Activated naive CD4-positive, alpha-beta T cell treated with anti-CD3 and anti-CD28 coated beads for 36 hours (primary cell): Measurements from ENCODE around the gene LTB4R2. TPM values are rescaled to one million over a fixed set of nuclear protein-coding genes. Genes with fewer than 3 reads are reported as not detected.
A peak's percentile ranks its signal among the peaks of the same experiment; 100 is the strongest.
"Not testable (repeated sequence)": the region's sequence is repeated elsewhere in the genome, so short reads cannot be mapped to it uniquely, and the experiment has no call there.

Experiments used
- CTCF ChIA-PET: fragments of 350-600 bp; sonication (Branson Sonifier 250); formaldehyde crosslinking; loops from one replicate; lab custom pipeline; 2021; ENCODE audit warnings: antibody characterized with exemption; lab: Charles Lee
- DNase-seq: peaks from one replicate; pipeline ENCODE4 v3.0.0-alpha.2; 2020
- H3K27ac Mint-ChIP-seq: one replicate; pipeline ENCODE4 v1.8.0; 2021; ENCODE audit warnings: mild to moderate bottlenecking, mixed read lengths
- H3K27me3 Mint-ChIP-seq: one replicate; pipeline ENCODE4 v1.8.0; 2021; ENCODE audit warnings: low read depth, mixed read lengths
- H3K36me3 Mint-ChIP-seq: one replicate; pipeline ENCODE4 v1.8.0; 2021; ENCODE audit warnings: low read depth, mixed read lengths
- H3K4me1 Mint-ChIP-seq: one replicate; pipeline ENCODE4 v1.8.0; 2021; ENCODE audit warnings: low read depth, mixed read lengths
- H3K4me3 Mint-ChIP-seq: one replicate; pipeline ENCODE4 v1.8.0; 2021; ENCODE audit warnings: mild to moderate bottlenecking, moderate library complexity, mixed read lengths
- H3K9me3 Mint-ChIP-seq: one replicate; pipeline ENCODE4 v1.8.0; 2021; ENCODE audit warnings: mixed read lengths
- intact Hi-C: fragments of 100-400 bp; cut with micrococcal nuclease; formaldehyde crosslinking; loops from one replicate; pipeline ENCODE4 v1.15.1; 2023
- total RNA-seq, 2 experiments: library from RNA; stranded (reverse); gene quantifications; one replicate each; pipeline ENCODE4 v1.2.3, GENCODE V29; 2021

The LTB4R2 gene
- total RNA-seq, 2 experiments from 2014 or later = 12.2 to 12.8 TPM

- Mint-ChIP-seq H3K27me3 (peaks cover 3% of the 10 kb centered on the region), H3K9me3 (no peaks in the 10 kb centered on the region), H3K36me3 (no peaks in the 10 kb centered on the region), H3K4me3 (no peak overlapping the region), H3K4me1 (peaks cover 5% of the 10 kb centered on the region), H3K27ac (no peak overlapping the region)
- intact Hi-C loops = no loop called here
- CTCF ChIA-PET = interaction anchor here (0.9 to 25.1 kb wide), 3 partner anchors 8 to 104 kb away, joined by 3 to 617 read pairs (median 111); partner anchors contain the start of genes CBLN3, CIDEB, KHNYN and LTB4R
- DNase-seq = no peak
Measured at GRCh38 chr14:24325963-24326362, 16.0 kb downstream of the LTB4R2 start.

- intact Hi-C loops = loop anchor here (1.0 kb wide), 1 partner anchor 109 kb away; no protein-coding TSS in a partner anchor
- Mint-ChIP-seq H3K4me3 (no peak overlapping the region), H3K4me1 (peaks cover 11% of the 10 kb centered on the region), H3K27ac (no peak overlapping the region), H3K36me3 (no peaks in the 10 kb centered on the region), H3K27me3 (peaks cover 7% of the 10 kb centered on the region), H3K9me3 (no peaks in the 10 kb centered on the region)
- CTCF ChIA-PET = interaction anchor here (1.0 to 25.1 kb wide), 5 partner anchors 9 to 102 kb away, joined by 3 to 617 read pairs (median 5); partner anchors contain the start of genes CBLN3, CIDEB, KHNYN and LTB4R
- no peak for DNase-seq
Measured at GRCh38 chr14:24327303-24327702, 17.4 kb downstream of the LTB4R2 start.

DNA sequence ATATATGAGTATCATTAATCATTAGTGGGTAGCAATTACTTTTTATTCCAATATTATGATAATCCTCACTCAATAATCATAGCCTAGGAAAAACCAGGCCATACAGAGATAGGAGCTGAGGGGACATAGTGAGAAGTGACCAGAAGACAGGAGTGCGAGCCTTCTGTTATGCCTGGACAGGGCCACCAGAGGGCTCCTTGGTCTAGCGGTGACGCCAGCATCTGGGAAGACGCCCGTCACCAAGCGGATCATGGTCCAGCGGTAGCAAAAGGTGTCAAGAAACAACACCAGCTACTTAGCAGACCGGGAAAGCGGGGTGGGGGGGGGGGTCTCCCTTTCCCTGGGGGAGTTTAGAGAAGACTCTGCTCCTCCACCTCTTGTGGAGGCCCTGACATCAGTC is 18.0 kb downstream of the LTB4R2 start:
- not testable (repeated sequence) for H3K9me3 Mint-ChIP-seq, H3K27ac Mint-ChIP-seq, H3K4me3 Mint-ChIP-seq, H3K36me3 Mint-ChIP-seq
- Mint-ChIP-seq H3K4me1 (peaks cover 15% of the 10 kb centered on the region), H3K27me3 (peaks cover 10% of the 10 kb centered on the region)
- intact Hi-C loops = loop anchor here (1.0 kb wide), 2 partner anchors 103 to 108 kb away; no protein-coding TSS in a partner anchor
- CTCF ChIA-PET = interaction anchor here (1.5 to 25.1 kb wide), 3 partner anchors 11 to 102 kb away, joined by 3 to 617 read pairs (median 111); partner anchors contain the start of genes CBLN3, CIDEB, KHNYN and LTB4R
- peak; percentile 49 for DNase-seq

DNA sequence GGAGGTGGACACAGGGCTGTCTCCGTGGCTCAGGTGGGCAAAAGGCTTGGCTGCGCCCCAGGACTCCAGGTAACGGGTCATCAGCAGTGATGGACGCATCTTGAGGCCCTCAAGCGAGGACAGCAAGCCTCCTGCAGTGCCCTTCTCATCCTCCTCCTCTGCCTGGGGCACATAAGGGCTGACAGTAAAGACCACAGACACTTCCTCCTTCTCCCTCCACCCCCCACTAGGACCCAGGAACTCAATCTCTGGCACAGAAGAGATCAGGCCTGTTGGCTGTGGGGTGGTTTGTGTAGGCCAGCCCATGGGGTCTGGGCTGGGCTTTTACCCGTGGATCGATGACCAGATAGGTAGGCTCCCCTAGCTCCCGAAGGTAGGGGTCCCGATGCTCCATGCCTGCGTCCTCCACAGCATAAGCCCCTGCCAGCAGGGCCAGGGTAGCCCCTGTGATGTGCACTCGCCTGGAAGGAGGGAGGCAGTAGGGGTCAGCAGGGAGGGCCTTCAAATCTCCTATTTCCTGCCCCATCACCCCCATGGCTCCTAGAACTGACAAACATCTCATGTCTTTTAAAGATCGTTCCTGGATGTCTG is 19.2 kb downstream of the LTB4R2 start:
- Mint-ChIP-seq H3K27ac (no peak overlapping the region), H3K36me3 (no peaks in the 10 kb centered on the region)

DNA sequence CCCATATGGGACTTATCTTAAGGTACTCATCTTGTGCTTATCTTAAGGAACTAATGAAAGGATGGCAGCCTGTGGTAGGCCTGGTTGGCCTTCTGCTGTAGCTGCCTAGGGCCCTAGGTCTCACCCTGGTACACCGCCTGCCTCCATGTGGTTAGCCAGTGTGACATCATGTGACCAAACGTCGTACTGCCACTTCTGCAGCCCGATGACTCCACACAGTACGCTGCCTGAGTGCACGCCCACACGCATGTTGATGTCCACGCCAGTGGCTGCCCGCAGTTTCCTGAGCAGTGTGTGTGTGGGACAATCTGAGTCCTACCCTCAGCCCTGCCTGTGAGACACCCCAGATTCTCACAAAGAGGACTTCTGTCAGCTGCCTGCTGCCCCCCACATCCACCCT is 19.8 kb downstream of the LTB4R2 start:
- H3K9me3 Mint-ChIP-seq = no peaks in the 10 kb centered on the region
- peaks cover 20% of the 10 kb centered on the region for H3K27me3 Mint-ChIP-seq
- H3K36me3 Mint-ChIP-seq = no peaks in the 10 kb centered on the region
- peaks cover 25% of the 10 kb centered on the region for H3K4me1 Mint-ChIP-seq
- no peak overlapping the region for H3K27ac Mint-ChIP-seq
- DNase-seq = no peak
- CTCF ChIA-PET = interaction anchor here (0.6 to 25.1 kb wide), 5 partner anchors 8 to 249 kb away, joined by 3 to 617 read pairs (median 6); partner anchors contain the start of genes CBLN3, CIDEB, KHNYN and LTB4R
- intact Hi-C loops = loop anchor here (10.0 kb wide), 1 partner anchor 825 kb away; no protein-coding TSS in a partner anchor
- no peak overlapping the region for H3K4me3 Mint-ChIP-seq

More for the DNA sequence above, 19.2 kb downstream of the LTB4R2 start:
- intact Hi-C loops = no loop called here
- CTCF ChIA-PET = interaction anchor here (0.9 to 25.1 kb wide), 5 partner anchors 9 to 100 kb away, joined by 3 to 617 read pairs (median 6); partner anchors contain the start of genes CBLN3, CIDEB, KHNYN and LTB4R
- Mint-ChIP-seq H3K9me3 (no peaks in the 10 kb centered on the region), H3K27me3 (peaks cover 16% of the 10 kb centered on the region), H3K4me1 (peaks cover 21% of the 10 kb centered on the region), H3K4me3 (no peak overlapping the region)
- DNase-seq = no peak

GRCh38 chr14:24330973-24331674 is 21.2 kb downstream of the LTB4R2 start:
- H3K27ac Mint-ChIP-seq = no peak overlapping the region
- no peaks in the 10 kb centered on the region for H3K9me3 Mint-ChIP-seq
- intact Hi-C loops = loop anchor here (10.0 kb wide), 1 partner anchor 824 kb away; no protein-coding TSS in a partner anchor

DNA sequence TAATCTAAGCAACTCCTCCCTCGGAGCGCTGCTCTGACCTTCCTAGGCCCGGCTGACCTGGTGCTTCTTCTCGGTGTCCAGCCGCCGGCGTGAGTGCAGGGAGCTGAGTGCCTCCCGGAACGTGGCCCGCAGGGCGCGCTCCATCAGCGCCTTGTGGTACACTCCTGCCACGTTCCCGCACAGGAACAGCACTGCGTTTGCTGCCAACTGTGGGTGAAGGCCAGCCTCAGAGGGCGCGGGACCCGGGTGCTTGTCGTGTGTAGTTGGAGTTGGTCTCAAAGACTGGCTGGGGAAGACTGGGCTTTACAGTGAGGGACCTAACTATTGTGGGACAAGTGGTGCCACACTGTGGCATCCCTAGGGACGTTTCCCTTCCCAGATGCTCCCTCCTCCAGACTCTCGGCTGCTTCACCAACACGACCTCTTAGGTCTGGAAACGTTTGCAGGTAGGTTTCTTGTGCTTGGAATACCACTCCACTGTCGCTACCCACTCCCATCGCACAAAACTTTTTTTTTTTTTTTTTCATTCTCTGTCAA is 21.9 kb downstream of the LTB4R2 start:
- H3K27me3 Mint-ChIP-seq = peaks cover 24% of the 10 kb centered on the region
- H3K4me3 Mint-ChIP-seq = peak overlapping the region; percentile 71
- no peak overlapping the region for H3K27ac Mint-ChIP-seq
- H3K36me3 Mint-ChIP-seq = peaks cover 7% of the 10 kb centered on the region
- intact Hi-C loops = loop anchor here (1.0 to 10.0 kb wide), 7 partner anchors 20 to 823 kb away; partner anchors contain the start of genes DHRS1, LTB4R, MDP1 and NOP9
- peaks cover 30% of the 10 kb centered on the region for H3K4me1 Mint-ChIP-seq
- H3K9me3 Mint-ChIP-seq = no peaks in the 10 kb centered on the region
- CTCF ChIA-PET = interaction anchor here (0.7 to 25.1 kb wide), 19 partner anchors 9 to 227 kb away, joined by 3 to 617 read pairs (median 4); partner anchors contain the start of genes CBLN3, CIDEB, KHNYN and LTB4R
- DNase-seq = no peak

More at GRCh38 chr14:24330973-24331674, 21.2 kb downstream of the LTB4R2 start:
- CTCF ChIA-PET = interaction anchor here (0.7 to 25.1 kb wide), 9 partner anchors 10 to 98 kb away, joined by 3 to 617 read pairs (median 7); partner anchors contain the start of genes CBLN3, CIDEB, KHNYN and LTB4R
- H3K27me3 Mint-ChIP-seq = peaks cover 24% of the 10 kb centered on the region
- peaks cover 30% of the 10 kb centered on the region for H3K4me1 Mint-ChIP-seq
- no peak for DNase-seq
- H3K4me3 Mint-ChIP-seq = no peak overlapping the region
- peaks cover 5% of the 10 kb centered on the region for H3K36me3 Mint-ChIP-seq

GRCh38 chr14:24332268-24332993 is 22.5 kb downstream of the LTB4R2 start:
- Mint-ChIP-seq H3K27me3 (peaks cover 24% of the 10 kb centered on the region), H3K27ac (no peak overlapping the region), H3K9me3 (no peaks in the 10 kb centered on the region), H3K36me3 (peaks cover 7% of the 10 kb centered on the region), H3K4me3 (peak overlapping the region; percentile 71), H3K4me1 (peaks cover 28% of the 10 kb centered on the region)
- intact Hi-C loops = loop anchor here (1.0 to 10.0 kb wide), 7 partner anchors 21 to 822 kb away; partner anchors contain the start of genes DHRS1, LTB4R, MDP1 and NOP9
- CTCF ChIA-PET = interaction anchor here (0.6 to 25.1 kb wide), 31 partner anchors 8 to 226 kb away, joined by 3 to 617 read pairs (median 5); partner anchors contain the start of genes CBLN3, CIDEB, KHNYN and LTB4R
- peak; percentile 91 for DNase-seq

DNA sequence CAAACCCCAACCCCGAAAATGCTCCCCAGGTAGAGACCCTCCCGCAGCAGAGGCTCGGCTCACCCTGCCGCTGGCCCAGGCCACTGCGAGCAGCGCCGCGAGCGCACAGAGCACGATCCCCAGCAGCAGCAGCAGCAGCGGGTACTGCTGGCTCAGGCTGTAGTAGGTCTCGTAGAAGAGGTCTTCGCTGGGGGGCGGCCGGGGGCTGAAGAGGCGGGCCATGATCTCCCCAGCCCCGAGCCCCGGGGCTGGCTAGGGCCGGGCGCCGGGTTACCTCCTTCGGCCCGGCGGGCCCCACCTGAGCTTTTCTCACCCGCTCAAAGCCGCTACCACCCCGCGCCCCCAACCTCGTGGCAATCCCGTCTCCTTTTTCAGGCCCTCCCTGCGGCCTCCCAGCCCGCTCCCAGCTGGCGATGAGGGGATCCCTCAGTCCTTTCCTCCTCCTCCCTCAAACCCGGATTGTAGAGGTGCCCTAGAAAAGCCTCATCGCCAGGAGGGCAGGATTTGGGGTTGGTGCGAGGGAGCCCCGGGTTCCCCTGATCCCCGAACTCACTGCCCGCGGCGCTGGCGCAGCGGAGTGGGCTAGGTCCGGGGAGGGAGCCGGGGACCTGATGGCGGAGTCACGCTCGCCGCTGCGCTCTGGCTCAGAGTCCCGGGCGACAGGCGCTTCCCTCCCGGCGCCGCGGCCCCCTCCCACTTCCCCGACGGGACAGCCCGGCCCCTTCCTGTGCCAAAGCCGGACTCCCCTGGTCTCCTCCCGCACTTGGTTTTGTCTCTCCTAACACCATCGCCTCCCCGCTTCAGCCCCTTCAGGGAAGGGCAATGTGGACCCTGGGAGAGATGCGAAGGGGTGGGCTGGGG is 24.7 kb downstream of the LTB4R2 start, which contains the start of gene ADCY4:
Gene ADCY4, minus strand, starts transcription at position 641 of the 861 bp plus-strand sequence. Its CDS starts 419 bp downstream, at position 222.
- H3K4me1 Mint-ChIP-seq = peaks cover 39% of the 10 kb centered on the region
- H3K9me3 Mint-ChIP-seq = no peaks in the 10 kb centered on the region
- DNase-seq = no peak
- peaks cover 7% of the 10 kb centered on the region for H3K36me3 Mint-ChIP-seq
- CTCF ChIA-PET = interaction anchor here (1.0 to 25.1 kb wide), 10 partner anchors 7 to 95 kb away, joined by 3 to 617 read pairs (median 9); partner anchors contain the start of genes CBLN3, CIDEB, KHNYN and LTB4R
- no peak within 1 kb of the TSS for H3K27ac Mint-ChIP-seq
- intact Hi-C loops = loop anchor here (10.0 kb wide), 1 partner anchor 820 kb away; no protein-coding TSS in a partner anchor
- peak within 1 kb of the TSS; percentile 48 for H3K4me3 Mint-ChIP-seq
- peaks cover 24% of the 10 kb centered on the region for H3K27me3 Mint-ChIP-seq

- H3K4me1 Mint-ChIP-seq = peaks cover 44% of the 10 kb centered on the region
- no peaks in the 10 kb centered on the region for H3K9me3 Mint-ChIP-seq
- CTCF ChIA-PET = interaction anchor here (1.1 to 25.1 kb wide), 6 partner anchors 9 to 106 kb away, joined by 3 to 617 read pairs (median 6); partner anchors contain the start of genes CBLN3, KHNYN and SDR39U1
- peaks cover 24% of the 10 kb centered on the region for H3K27me3 Mint-ChIP-seq
- no peak for DNase-seq
- H3K27ac Mint-ChIP-seq = no peak overlapping the region
- peak overlapping the region; percentile 9 for H3K4me3 Mint-ChIP-seq
- H3K36me3 Mint-ChIP-seq = peaks cover 7% of the 10 kb centered on the region
- intact Hi-C loops = loop anchor here (10.0 kb wide), 1 partner anchor 819 kb away; no protein-coding TSS in a partner anchor
Measured at GRCh38 chr14:24335461-24336171, 25.7 kb downstream of the LTB4R2 start.
